Measurements from ENCODE around the gene COL9A1.
"Not testable (repeated sequence)": the region's sequence is repeated elsewhere in the genome, so short reads cannot be mapped to it uniquely, and the experiment has no call there.

COL9A1 gene

DNA sequence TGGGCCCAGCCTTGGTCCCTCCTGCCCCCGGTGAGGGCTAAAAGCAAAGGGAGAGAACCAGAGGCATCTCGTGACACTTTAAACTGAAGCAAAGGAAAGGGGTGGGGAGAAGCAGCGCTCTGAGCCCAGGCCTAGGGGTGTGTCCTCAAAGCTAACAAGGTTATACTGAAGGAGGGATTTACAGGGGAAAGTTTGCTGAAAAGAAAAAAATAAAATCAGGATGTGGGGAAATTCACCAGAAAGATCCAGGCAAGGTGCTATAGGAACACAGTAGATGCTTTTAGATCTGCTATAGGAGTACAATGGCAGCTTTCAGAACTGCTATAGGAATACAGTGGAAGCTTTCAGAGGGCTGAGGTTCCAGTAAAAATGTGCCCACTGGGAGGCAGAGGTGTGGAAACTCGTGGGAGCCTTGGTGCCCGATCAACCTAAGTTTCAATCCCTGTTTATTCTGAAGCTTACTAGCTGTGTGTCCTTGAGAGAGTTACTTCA is at the start of gene COL9A1:
Gene COL9A1 (minus strand): TSS at position 51 of the 492 bp plus-strand sequence. CDS start 160 bp downstream, outside the sequence.
- TF ChIP-seq, protein P1, sequence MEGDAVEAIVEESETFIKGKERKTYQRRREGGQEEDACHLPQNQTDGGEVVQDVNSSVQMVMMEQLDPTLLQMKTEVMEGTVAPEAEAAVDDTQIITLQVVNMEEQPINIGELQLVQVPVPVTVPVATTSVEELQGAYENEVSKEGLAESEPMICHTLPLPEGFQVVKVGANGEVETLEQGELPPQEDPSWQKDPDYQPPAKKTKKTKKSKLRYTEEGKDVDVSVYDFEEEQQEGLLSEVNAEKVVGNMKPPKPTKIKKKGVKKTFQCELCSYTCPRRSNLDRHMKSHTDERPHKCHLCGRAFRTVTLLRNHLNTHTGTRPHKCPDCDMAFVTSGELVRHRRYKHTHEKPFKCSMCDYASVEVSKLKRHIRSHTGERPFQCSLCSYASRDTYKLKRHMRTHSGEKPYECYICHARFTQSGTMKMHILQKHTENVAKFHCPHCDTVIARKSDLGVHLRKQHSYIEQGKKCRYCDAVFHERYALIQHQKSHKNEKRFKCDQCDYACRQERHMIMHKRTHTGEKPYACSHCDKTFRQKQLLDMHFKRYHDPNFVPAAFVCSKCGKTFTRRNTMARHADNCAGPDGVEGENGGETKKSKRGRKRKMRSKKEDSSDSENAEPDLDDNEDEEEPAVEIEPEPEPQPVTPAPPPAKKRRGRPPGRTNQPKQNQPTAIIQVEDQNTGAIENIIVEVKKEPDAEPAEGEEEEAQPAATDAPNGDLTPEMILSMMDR (IDR thresholded peaks at IDR 0.05; ENCODE audit: low read depth, low read length) = no peak
- H3K4me3 ChIP-seq (ENCODE audit: low read depth, low read length) = no peak within 1 kb of the TSS

DNA sequence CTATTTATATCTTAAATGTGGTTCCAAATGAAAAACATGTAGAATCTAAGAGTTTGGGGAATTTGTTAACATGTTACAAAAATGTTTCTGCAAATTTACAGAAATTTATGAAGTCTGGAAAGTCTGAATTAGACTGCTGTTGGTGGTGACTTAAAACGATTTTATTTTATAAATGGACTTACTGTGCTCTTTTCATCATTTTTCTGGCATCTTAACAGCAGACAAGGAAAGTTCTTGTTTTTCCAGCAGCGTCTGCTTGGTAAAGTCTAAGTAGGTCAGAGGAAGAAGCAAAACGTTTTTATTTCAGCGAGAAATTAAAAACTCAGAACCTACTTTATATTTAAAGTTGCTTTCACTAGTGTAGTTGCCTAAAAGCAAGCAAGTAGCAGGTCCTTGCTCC is 48.6 kb upstream of the COL9A1 start:
- no peak overlapping the region for H3K4me3 ChIP-seq (ENCODE audit: low read depth, low read length)

DNA sequence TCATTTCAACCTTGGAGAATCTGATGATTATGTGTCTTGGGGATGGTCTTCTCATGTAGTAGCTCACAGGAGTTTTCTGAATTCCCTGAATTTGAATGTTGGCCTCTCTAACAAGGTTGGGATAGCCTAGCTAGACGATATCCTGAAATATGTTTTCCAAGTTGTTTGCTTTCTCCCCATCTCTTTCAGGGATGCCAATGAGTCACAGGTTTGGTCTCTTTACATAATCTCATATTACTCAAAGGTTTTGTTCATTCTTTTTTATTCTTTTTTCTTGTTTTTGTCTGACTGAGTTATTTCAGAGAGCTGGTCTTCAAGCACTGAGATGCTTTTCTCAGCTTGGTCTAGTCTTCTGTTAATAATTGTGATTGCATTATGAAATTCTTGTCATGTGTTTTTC is 42.7 kb upstream of the COL9A1 start:
- TF ChIP-seq, protein P1 (IDR thresholded peaks at IDR 0.05; ENCODE audit: low read depth, low read length) = no peak
- no peak overlapping the region for H3K4me3 ChIP-seq (ENCODE audit: low read depth, low read length)

More for the DNA sequence above, 48.6 kb upstream of the COL9A1 start:
- TF ChIP-seq, protein P1 (IDR thresholded peaks at IDR 0.05; ENCODE audit: low read depth, low read length) = no peak

DNA sequence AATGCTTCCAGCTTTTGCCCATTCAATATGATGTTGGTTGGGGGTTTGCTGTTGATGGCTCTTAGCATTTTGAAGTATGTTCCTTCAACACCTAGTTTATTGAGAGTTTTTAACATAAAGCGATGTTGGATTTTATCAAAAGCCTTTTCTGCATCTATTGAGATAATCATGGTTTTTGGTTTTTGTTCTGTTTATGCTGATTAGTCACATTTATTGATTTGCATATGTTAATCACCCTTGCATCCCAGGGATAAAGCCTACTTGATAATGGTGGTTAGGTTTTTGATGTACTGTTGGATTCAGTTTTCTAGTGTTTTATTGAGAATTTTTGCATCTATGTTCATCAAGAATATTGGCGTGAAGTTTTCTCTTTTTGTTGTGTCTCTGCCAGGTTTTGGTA is 40.4 kb upstream of the COL9A1 start:
- H3K4me3 ChIP-seq (ENCODE audit: low read depth, low read length) = no peak overlapping the region
- TF ChIP-seq, protein P1 (IDR thresholded peaks at IDR 0.05; ENCODE audit: low read depth, low read length) = no peak

DNA sequence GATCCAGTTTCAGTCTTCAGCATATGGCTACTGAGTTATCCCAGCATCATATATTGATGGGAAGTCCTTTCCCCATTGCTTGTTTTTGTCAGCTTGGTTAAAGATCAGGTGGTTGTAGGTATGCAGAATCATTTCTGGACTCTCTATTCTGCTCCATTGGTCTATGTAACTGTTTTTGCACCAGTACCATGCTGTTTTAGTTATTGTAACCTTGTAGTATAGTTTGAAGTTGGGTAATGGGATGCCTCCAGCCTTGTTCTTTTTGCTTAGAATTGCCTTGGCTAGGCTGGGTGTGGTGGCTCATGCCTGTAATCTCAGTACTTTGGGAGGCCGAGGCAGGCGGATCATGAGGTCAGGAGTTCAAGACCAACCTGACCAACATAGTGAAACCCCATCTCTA is 36.9 kb upstream of the COL9A1 start:
- H3K4me3 ChIP-seq (ENCODE audit: low read depth, low read length) = not testable (repeated sequence)

DNA sequence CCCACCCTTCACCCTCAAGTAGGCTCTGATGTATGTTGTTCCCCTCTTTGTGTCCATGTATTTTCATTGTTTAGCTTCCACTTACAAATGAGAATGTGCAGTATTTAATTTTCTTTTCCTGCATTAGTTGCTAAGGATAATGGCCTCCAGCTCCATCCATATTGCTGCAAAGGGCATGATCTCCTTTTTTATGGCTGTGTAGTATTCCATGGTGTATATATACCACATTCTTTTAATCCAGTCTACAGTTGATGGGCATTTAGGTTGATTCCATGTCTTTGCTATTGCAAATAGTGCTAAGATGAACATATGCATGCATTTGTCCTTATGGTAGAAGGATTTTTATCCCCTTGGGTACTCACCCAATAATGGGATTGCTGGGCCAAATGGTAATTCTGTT is 35.9 kb upstream of the COL9A1 start:
- TF ChIP-seq, protein P1 (IDR thresholded peaks at IDR 0.05; ENCODE audit: low read depth, low read length) = no peak

DNA sequence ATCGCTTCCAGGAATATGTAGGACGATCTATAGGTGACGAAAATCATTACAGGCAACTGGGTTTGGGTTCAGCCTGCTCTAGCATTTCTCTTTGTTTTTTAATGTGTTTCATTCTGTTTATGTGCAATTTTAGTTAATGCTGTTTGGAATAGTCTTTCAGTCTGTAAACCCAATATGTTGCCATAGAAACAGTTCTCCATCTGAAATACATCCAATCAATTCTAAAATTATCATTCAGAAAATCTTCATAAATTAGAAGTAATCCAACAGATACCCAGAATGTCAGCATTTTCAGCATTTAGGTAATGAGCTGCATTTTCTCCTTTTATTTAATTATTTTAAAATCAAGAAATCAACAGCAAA is 34.8 kb upstream of the COL9A1 start:
- H3K4me3 ChIP-seq (ENCODE audit: low read depth, low read length) = no peak overlapping the region
- TF ChIP-seq, protein P1 (IDR thresholded peaks at IDR 0.05; ENCODE audit: low read depth, low read length) = no peak

More for the DNA sequence above, 35.9 kb upstream of the COL9A1 start:
- no peak overlapping the region for H3K4me3 ChIP-seq (ENCODE audit: low read depth, low read length)

All from WI38 (cell line).